ENCODE measurements around the gene UGT1A10.

The UGT1A10 gene

DNA sequence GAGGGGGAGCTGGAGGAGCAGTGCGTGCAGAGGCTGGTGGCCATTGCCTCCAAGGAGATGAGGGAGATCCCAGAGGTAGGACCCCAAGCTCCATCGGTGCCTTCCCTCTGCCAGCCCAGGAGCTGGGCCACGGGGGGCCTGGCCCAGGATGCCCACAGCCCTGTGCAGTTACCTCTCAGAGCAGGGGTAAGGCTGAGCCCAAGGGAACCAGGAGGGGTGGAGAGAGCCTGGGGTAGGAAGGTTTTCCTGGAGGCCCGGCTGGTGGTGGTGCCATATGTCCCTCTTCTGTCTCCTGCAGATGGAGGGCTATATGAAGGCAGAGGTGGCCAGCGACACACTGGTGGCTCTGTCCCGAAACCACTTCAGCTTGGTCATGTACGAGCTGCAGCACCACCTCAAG, 153.3 kb downstream of the UGT1A10 start:
- DNase-seq = no peak

DNA sequence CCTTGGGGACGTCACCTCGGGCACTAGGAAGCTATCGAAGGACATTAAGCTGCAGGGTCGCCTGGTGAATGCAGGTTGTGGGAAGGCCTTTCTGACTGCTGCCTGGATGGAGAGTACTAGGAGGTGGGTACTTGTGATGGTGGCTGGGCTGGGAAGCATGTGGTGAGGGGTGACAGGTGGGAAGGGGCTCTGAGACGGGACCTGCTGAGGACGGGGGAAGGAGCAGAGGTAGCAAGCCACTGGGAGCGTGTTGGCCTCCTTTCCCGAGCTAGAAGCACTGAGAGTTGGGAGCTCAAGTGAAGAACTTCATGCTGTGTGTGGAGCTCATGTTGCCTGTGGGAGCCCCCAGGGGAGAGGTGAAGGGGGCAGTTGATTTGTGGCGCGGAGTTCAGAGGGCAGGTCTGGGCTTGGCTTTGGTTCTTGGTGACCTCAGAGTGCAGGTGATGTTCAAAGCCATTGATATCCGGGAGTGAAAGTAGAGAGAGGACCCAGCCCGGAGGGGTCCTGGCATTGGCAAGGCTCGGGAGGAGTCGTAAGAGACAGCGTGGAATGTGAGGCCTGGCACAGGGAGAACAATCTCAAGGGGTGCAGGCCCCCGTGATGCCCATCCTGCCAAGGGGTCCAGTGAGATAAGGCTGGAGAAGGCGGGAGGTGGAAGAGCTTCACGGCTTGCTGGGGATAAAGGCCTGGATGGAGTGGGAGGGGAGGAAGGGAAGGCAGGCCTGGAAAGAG, 155.1 kb downstream of the UGT1A10 start:
- DNase-seq = no peak

DNA sequence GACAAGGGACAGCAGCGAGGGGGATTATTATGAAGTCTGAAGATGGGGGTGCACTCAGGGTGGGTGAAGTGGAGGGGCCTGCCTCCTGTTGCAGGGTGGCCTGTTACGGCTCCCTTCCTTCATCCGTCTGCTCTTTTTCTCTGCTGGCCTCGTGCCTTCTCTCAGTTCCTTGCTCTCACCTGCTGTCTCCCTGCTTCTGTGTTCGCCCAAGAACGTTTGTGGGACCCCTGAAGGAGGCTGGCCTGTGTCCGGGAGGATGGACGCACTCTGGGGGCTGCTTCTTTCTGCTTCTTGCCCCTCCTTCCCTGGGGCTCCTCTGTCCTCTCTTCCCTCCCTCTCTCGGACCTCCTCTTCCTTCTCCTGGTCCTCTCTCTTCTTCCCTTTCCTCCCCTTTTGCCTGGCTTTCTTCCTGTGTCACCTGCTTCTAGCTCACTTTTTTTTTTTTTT, 155.7 kb downstream of the UGT1A10 start:
- DNase-seq = no peak

DNA sequence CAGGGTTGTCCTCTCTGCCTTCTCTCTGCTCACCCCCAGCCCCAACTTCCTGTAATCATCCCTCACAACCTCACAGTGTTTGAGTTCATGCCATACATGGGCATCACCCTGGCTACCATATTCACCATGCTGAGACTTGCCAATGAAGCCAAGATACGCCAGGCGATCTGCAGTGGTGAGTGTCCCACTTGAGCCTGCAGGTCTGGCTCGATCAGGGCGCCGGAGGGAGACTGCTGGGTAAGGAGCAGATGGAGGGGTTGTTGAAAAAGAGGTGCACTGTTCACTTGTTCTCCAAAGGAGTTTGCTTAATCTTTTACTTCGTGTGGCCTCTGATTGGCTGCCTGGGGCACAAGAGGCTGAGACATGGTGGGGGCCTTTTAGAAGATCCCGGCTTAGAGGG, 156.5 kb downstream of the UGT1A10 start:
- DNase-seq = no peak

DNA sequence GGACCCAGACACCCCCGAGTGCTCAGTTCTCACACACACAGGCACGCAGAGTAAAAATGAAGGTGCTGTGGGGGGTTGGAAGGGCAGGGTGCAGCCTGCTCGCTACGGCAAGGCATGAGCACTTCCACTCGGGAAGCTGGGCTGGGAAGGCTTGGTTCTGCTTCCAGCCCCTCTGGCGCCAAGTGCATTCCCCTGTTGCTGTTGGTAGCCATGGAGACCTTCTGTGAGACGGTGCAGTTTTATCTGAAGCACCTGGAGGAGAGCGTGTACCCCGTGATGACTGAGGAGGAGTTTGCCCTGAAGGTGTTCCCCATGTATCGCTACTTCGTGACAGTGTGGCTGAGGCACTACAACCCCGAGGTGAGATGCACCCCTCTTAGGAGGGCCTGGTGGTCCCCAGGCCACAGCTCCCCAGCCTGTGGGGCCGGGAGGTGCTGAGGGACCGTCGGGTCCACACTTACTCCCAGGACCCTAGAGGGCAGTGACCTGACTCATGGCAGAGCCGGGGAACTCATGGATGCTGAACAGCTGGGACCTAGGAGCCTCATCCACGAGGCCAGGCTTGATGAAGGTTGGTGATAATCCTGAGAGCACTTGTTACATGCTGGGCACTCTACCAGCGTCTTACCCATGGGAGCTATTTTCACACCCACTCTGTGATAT, 157.3 kb downstream of the UGT1A10 start:
- no peak for DNase-seq

DNA sequence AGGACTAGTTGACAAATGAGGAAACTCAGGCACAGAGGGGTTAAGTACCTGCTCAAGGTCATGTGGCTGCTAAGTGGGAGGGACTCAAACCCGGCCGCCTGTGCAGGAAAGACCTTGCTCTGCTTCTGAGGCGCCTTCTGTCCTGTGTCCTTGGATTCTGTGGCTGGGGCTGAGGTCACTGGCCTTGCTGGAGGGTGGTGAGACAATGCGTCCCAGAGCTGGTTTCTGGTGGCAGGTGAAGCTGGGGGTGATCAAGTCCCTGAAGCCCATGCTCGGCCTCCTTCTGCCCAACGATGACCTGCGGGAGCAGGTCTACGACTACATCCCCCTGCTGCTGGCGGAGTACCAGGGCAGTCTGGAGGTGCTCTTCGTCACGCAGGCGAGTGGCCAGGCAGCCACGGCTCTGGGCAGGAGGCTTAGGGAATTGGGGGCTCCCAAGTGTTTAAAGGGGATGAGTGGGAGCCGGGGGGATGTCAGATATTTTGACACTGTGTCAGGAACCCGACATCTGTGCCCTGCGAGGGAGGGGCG, 157.9 kb downstream of the UGT1A10 start:
- no peak for DNase-seq

DNA sequence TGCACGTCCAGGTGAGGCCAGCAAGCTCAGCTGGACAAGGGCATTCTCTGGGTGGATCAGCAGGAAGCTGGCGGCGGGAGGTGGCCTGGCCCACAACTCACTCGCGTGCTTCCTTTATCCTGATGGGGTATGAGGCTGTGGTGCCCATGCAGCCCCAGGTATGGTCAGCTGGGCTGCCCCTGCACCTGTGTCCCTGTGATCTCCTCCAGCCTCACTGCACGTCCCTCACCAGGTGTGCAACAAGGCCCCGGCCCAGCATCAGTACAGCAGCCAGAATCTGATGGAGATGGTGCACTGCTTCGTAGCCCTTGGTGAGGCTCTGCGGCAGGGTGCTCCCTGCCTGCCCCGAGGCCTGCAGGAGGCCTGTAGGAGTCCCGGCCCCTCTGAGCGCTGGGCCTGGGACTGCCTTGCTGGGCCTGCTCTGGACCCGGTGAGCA, 159.5 kb downstream of the UGT1A10 start:
- no peak for DNase-seq

DNA sequence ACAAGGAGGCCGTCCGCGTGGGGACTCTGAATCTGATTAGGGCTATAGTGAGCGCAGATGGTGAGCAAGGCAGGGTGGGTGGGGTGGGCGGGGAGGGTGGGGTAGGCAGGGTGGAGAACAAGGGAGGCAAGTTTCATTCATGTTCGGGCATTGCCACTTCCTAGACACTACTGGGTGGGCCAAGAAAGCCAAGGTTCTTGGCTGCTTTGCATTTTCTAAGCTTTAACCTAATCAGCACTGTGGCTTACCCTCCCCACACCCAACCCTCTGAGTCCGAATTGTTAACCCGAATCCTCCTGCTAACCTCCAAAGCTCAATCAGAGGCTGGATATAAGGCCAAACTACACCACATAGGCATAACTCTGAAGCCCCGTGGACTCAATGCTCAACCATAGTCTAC, 160.0 kb downstream of the UGT1A10 start:
- DNase-seq = no peak

DNA sequence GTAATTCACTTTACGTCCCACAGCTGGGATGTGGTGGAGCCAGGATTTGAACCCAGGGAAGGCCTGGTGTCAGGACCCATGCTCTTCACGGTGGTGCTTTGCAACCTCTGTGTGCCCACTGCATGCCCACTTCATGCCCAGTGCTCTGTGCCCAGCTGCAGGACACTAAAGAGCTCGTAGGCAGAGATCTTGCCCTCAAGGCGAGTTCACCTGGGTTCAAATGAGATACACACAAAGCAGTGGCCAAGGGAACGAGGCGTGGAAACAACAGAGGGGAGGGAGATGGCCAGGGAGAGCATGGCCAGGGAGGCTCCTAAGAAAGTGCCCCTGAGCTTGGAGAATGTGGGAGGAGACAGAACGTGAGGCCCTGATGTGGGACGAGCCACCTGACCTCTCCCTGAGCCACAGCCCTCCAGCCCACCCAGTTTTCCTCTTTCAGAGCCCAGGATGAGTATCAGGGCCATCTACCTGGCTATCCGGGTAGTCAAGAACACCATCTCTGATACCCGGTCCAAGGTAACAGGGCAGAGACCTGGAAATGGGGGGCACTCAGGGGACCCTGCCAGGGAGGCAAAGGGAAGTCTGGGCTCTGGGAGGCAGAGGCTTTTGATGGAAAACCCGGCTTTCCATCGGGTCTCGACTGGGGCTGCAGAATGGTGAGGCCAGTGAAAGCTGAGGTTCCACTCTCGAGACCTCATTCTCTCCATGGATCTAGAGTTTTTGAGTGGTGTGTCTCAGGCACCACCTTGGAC, 162.3 kb downstream of the UGT1A10 start:
- DNase-seq = no peak

DNA sequence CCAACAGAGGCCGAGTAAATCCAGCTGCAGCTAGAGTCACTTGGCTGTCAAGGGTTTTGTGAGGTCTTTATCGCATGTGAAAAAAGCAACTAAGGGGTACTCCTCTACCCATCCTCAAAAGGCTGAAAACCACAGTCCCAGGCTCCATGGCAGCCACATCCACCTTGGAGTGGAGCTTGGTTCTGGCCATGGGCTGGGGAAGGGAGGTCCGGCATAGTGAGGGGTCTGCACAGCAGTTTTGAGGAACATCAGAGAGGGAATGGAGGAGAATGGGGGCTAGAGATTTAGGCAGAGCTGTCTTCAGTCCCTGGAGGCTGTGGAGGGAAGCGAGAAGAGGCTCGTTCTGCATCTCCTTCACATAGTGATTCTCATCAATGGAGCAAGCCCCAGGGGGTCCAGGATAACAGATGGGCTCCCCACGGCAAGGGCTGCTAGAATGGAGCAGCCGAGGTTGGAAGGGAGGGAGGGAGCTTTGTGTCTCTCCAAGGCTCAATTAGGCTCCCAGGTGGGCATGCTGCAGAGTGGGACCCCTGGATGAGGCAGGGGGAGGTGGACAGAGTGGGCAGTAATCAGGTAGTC, 162.9 kb downstream of the UGT1A10 start:
- no peak for DNase-seq

DNA sequence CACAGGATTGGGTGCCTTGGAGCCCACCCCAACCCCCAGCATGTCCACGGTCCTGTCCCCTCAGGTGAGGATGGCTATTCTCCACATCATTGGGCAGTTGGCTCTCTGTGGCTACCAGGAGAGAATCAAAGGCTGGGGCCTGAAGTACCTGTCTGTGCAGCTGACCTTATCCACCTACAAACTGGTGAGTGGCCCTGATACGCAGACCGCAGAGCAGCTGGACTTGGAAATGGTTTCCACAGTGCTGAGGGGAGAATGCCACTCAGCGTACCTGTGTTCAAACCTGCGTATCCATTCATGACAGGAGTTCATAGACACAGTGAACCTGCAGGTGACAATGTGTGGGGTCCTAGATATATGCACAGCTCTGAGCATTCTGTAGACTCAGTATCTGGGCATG, 163.5 kb downstream of the UGT1A10 start:
- no peak for DNase-seq

DNA sequence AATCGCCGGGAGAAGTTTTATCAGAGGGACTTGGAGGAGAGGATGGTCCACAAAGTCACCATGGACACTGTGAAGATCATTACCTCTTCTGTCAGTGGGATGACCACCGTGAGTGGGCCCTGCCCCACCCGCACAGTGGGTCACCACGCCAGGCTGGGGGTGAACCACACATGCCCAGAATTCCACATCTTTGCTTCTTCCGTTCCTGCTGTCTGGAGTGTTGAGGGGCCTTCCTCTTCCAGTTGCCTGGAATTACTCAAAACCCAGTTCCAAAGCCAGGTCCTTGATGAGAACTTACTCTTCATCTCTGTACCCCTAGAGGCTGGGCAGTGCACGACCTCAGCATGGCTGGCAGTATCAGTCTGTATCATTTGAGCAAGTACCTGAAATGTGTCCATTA, 164.0 kb downstream of the UGT1A10 start:
- no peak for DNase-seq

DNA sequence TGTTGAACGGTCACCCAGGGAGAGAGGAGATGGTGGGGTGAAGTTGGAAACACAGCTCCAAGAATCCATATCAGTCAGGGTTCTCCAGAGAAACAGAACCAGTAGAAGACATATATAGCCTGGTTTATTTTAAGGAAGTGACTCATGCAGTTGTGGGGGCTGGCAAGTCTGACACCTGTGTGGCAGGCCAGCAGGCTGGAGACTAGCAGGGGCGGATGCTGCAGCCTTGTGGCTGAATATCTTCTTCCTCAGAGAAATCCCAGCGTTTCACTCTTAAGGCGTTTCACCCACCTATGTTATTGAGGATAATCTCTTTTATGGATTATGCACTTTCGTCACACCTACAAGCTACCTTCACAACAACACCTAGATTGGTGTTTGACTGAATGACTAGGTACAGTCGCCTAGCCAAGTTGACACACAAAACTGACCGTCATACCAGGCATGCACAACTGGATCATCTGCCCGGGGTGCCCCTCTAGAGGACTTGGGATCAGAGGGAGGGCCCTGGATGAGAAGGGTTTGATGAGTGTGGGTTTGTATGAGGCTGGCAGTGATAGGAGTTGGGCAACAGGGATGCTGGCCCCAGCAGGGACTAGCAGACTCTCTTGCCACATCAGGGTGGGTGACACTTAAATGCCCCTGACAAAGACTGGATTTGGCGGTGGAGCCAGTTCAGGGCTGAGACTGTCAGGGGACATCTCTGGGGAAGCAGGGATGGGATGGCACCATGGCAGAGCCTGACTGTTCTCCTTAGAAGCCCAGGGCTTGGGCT, 165.3 kb downstream of the UGT1A10 start:
- no peak for DNase-seq

DNA sequence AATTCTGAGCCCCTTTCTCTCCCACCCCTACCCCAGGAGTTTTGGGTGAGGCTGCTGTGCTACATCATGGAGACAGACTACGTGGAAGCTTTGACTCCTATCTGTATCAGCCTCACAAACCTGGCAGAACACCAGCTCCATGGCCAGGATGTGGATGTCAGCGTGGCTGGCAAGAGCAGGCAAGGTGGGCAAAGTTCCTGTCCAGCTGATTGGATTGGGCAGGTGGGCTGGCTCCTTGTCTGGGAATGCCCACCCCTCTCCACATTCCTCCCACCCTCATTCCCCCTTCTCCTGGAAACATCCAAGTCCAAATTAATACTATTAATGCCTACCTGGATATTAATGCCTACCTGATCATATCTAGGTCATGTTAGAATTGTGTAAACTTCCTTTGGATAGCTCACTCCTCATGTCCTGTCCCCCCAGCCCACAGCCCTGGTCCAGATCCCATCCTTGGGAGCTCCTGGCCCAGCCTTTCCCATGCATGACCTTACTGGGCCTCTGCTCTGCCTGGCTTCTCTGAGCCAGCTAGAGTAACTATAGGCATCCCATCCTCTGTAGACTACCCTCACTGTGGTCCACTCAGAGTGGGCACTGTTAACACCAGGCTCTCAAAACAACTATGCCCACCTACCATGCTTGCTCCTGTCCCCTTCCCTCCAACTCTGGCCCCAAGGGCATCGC, 166.0 kb downstream of the UGT1A10 start:
- no peak for DNase-seq

DNA sequence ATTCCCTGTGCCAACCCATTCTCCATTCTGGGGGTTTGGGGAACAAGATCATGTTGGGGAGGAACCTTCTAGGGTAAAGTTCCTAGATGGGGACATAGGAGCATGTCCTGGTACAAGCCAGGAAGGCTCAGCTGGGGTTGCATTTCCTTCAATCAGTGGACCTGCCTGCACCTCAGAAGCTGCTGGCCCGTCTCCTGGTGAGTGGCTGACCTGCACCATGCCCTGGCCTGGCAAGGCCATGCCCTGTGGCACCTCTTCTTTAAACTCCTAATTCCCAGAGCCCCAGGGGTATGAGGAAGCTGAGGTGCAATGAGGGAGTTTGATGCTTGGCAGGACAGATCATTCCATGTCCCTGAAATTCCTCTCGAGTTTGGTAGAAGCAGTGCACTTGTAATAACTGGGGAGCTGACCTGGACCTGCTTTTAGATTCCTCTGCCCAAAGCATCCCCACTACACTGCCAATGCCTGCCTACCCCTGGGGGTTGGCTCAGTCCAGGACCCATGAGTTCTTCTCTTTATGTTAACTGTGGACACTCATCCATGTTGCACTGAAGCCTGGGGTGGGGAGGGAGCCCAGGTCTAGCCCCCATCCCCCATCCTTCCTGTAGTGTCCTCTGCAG, 167.2 kb downstream of the UGT1A10 start:
- no peak for DNase-seq

DNA sequence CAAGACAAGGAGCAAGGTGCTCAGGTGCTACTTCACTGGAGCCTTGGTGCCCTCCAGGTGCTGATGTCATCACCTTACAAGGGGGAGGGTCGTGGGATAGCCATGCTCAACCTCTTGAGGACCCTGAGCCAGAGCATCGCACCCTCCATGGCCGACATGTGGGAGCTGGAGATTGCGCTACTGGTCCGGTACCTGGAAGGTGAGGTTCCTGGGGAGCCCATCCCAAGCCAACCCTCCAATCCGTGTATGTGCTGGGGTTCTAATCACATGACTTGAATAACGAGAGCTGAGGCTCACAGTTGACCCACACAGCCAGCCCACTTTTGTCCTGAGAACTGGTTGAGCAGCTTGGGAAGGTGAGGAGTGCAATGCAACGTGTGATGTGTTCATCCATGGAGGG, 167.7 kb downstream of the UGT1A10 start:
- no peak for DNase-seq

DNA sequence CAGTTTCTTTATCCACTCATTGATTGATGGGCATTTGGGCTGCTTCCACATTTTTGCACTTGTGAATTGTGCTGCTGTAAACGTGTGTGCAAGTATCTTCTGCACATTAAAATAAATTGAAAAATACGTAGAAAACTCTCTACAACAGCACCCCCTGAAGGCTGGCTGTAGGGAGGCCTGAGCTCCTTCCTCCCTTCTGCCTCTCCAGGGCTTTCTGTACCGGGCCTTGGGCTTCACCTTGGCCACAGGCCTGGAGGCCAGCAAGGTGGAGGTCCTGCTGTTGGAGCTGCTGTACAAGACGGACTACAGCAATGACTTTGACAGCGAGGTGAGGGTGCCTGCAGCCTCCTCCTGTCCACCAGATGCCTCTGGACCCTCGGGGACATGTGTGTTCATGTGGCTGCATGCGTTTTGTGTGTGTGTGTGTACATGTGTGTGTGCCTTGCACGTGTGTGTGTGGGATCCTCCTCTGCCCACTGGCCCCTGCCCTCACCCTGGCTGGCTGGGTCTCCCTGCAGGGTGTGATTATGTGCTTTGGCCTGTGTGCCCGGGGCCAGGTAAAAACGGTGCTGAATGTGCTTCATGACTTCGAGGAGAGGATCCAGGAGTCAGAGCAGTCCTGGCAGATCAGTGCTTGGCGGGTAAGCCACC, 171.1 kb downstream of the UGT1A10 start:
- DNase-seq = no peak

DNA sequence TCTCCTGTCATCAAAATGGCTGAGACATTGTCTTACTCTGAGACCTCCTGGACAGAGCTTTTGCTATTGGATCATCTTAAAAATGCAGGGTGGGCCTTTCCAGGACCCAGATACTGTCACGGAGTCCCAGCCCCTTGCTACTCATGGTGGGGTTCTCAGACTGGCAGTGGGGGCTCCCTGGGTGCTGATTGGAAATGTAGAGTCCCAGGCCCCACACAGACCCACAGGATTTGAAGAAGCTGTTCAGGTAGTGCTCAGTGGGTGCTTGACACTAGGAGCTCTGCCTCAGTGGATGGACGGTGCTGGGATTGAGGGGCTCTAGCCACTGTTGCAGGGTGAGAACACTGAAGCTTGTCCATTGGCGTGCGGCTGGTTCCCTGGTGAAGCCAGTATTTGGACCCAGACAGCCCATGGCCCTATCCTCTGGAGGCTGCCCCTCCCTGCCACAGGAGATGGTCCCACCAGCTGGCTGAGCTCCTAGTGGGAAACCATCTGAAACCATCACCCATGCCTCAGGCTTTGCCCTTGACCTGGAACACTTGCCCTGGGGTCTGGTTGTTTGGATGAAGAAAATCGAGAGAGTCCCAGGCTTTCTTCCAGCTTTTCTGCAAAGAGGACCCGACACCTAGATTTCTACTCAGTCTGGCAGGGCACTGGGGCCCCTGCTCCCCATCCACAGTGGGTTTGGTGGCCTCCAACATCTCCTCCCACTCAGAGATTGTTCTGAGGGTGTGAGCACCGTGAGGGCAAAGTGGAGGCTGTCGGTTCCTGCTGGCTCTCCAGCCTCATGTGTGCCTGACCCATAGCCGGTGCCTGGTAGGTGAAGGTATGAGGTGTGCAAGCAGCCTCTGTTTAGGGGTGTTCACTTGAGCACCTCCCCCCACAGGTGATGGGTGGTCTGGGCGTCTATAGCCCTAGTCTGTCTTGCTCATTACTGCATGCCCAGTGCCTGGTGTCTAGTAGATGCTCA, 172.0 kb downstream of the UGT1A10 start:
- DNase-seq = no peak

DNA sequence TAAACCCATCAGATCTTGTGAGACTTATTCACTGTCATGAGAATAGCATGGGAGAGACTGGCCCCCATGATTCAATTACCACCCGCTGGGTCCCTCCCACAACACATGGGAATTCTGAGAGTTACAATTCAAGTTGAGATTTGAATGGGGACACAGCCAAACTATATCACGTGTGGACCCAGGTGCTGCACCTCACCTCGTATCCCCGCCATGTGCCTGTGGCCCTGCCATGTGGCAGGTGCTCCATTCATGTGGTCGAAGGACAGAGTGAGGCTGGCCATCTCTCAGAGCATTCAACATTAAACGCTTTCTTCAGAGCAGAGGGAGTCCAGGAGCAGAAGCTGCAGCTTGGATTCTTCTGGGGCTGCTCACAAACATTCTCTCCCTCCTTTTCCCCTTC, 174.1 kb downstream of the UGT1A10 start:
- DNase-seq = no peak

DNA sequence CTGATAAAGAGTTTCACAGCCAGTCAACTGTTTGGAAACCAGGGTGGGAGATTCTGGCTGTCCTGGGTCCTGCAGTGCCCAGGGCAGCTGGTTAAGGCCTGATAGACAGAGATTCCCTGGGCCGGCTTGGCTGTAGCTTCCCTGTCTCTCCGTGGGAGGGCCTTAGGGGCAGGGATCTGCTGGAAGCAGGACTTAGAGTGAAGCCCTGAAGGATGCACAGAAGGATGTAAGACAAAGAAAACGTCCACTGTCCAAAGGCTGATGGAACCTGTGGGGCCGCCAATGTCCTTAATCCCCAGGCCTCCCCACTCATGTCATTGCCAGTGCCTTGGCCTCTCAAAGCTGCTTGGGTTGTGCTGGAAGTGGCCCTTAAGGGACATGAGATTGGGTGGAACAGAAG, 174.8 kb downstream of the UGT1A10 start:
- no peak for DNase-seq
